GM12875 (cell line): ENCODE measurements around the gene NXPH4.

Source experiments
- H3K4me3 ChIP-seq: one replicate; pipeline ENCODE4 v1.5.1; 2011; ENCODE audit warnings: low read depth, low read length, control low read depth
- CTCF ChIP-seq: IDR thresholded peaks from 2 replicates; pipeline ENCODE4 v1.5.1; 2011; ENCODE audit warnings: low read depth, mild to moderate bottlenecking, control low read depth, inconsistent platforms, low read length, moderate library complexity, borderline replicate concordance; ENCODE audit not compliant: insufficient read depth

The NXPH4 gene

GRCh38 chr12:57195186-57195585 is 21.4 kb upstream of the NXPH4 start:
- H3K4me3 ChIP-seq: no peak overlapping the region
- TF ChIP-seq CTCF: no peak

- TF ChIP-seq CTCF: no peak
- H3K4me3 ChIP-seq: no peak overlapping the region
These were observed 20.8 kb upstream of the NXPH4 start for GRCh38 chr12:57195611-57196371.

- no peak for TF ChIP-seq CTCF
- no peak overlapping the region for H3K4me3 ChIP-seq
These were observed 20.2 kb upstream of the NXPH4 start for GRCh38 chr12:57196439-57196838.

- H3K4me3 ChIP-seq: no peak overlapping the region
- TF ChIP-seq CTCF: no peak
These were observed 19.6 kb upstream of the NXPH4 start for GRCh38 chr12:57196956-57197355.

- H3K4me3 ChIP-seq: no peak overlapping the region
- TF ChIP-seq CTCF: no peak
These were observed 18.3 kb upstream of the NXPH4 start for GRCh38 chr12:57198329-57198728.

GRCh38 chr12:57199191-57199590 is 17.4 kb upstream of the NXPH4 start:
- no peak overlapping the region for H3K4me3 ChIP-seq
- TF ChIP-seq CTCF: no peak

- TF ChIP-seq CTCF: no peak
- H3K4me3 ChIP-seq: no peak overlapping the region
These were observed 16.1 kb upstream of the NXPH4 start for GRCh38 chr12:57200497-57200896.
